CD4-positive, alpha-beta T cell treated with Interleukin-17A for 1 hour (primary cell): ENCODE measurements around the gene FABP6.
"Not testable (repeated sequence)": the region's sequence is repeated elsewhere in the genome, so short reads cannot be mapped to it uniquely, and the experiment has no call there.

Experiments
- DNase-seq: peaks from one replicate; pipeline ENCODE4 v3.0.0-alpha.2; 2020

FABP6 gene

DNA sequence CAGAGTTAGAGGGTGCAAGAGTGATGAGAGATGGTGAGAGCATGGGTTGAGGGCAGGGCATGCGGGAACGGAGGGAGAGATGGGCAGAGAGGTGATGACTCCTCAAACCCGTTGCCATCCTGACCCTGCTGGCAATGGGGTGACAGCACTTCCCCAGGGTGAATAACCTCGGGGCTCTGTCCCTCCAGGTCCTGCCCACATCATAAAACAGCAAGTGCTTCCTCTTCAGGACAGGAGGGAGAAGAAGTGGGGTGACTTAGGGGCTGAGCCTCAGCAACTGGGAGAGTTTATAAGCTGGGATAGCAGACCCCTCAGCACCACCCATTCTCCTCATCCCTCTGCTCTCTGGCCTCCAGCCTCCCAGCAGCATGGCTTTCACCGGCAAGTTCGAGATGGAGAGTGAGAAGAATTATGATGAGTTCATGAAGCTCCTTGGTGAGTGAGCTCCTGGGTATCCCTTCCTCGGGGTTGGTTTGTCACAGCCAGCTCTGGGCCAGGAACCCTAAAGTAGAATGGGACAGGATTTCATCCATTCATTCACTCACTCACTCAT, at the start of gene FABP6:
TSS of gene FABP6 (plus strand) at position 317 of the 553 bp plus-strand sequence. CDS start at position 369, 52 bp downstream.
- DNase-seq: no peak

DNA sequence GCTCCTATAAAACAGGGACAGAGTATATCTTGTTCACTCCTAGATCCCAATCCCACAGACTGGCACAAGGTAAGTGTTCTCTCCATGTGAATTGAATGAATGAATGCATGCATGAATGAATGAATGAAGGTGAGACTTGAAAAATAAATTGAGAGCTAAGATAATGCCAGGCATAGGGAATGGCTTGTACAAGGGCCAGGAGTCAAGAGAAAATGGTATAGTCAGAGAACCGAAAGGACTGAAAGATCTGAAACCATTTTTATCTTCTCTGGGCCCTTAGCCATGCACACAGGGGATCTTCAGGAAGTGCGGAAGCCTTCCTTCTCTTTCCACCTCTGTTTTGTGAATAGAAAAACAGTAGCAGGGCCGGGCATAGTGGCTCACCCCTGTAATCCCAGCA, 48.4 kb upstream of the FABP6 start:
- DNase-seq: no peak

GRCh38 chr5:160181965-160182622, 47.2 kb upstream of the FABP6 start:
- no peak for DNase-seq

GRCh38 chr5:160183075-160183474, 46.2 kb upstream of the FABP6 start:
- DNase-seq: no peak

- no peak for DNase-seq
Observed at GRCh38 chr5:160185626-160186360, 43.5 kb upstream of the FABP6 start.

GRCh38 chr5:160186480-160186879, 42.8 kb upstream of the FABP6 start:
- no peak for DNase-seq

GRCh38 chr5:160187091-160187490, 42.2 kb upstream of the FABP6 start:
- DNase-seq: no peak

- no peak for DNase-seq
Observed at GRCh38 chr5:160188141-160189015, 40.9 kb upstream of the FABP6 start.

DNA sequence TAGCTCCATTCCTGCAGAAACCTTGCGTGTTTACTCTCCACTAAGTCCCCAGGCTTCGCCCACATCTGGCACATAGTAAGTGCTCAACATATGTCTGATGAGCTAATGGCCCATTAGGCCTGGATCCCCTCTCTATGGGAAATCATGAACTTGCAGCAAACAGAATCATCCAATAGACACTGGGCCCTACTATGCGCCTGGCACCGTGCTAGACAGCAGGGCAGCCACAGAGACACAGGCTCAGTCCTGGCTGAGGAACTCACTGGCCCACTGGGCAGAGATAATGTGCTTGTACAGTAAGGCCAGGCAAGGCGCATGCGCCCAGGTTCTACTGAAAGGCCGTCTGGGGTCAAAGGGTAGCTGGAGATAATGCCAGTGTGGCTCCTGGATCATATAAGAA, 36.9 kb upstream of the FABP6 start:
- DNase-seq: no peak

DNA sequence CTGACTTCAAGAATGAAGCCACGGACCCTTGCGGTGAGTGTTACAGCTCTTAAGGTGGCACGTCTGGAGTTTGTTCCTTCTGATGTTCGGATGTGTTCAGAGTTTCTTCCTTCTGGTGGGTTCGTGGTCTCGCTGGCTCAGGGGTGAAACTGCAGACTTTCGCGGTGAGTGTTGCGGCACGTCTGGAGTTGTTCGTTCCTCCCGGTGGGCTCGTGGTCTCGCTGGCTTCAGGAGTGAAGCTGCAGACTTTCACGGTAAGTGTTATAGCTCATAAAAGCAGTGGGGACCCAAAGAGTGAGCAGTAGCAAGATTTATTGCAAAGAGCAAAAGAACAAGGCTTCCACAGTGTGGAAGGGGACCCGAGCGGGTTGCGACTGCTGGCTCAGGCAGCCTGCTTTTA, 36.2 kb upstream of the FABP6 start:
- DNase-seq: not testable (repeated sequence)

GRCh38 chr5:160193790-160194189, 35.5 kb upstream of the FABP6 start:
- not testable (repeated sequence) for DNase-seq

DNA sequence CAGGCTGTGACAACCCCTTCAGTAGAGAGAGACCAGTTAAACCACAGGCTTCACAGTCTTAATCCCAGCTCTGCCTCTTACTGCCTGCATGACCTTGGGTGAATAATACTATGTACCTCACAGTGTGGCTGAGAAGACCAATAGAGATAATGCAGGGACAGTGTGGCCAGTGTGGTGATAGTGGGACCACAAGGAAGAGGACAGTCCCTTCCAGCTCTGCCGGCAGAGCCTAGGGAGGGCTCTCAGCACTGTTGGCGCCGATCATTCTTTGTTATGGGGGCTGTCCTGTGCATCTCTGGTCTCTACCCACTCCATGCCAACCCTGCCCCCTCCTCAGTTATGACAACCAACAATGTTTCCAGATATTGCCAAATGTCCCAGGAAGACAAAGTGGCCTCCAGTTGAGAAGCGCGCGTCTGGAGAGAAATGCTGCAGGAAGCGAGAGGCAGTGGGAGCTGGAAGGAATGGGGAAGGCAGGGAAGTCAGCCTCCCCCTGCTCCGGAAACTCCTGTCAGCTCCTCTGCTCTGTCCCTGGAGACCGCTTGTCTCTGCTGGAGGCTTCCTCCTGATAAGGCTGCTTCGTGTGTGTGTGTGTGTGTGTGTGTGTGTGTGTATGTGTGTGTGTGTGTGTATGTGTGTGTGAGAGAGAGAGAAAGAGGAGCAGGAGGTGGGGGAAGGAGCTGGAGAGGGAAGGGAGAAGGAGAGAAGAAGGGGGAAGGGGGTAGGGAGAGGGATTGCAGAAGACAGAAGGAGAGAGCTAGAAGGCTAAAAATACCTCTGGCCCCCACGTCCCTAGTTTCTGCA, 31.8 kb upstream of the FABP6 start:
- DNase-seq: no peak

DNA sequence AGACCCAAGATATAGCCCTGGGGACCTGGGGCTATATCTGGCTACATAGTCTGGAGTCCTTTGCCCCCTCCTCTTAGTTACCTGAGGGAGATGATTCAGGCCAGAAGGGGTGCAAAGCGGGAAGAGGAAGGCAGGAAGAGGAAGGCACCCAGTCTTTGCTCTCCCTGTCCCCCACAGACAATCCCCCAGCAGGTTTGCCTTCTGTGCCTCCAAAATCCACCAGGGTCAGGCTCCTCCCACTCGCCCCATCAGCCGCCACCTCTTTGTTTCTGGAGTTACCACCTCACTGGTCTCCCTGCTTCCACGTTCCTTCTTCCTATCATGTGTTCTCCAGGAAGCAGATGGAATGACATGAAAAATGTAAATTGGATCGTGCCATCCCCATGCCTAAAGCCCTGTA, 31.2 kb upstream of the FABP6 start:
- no peak for DNase-seq

DNA sequence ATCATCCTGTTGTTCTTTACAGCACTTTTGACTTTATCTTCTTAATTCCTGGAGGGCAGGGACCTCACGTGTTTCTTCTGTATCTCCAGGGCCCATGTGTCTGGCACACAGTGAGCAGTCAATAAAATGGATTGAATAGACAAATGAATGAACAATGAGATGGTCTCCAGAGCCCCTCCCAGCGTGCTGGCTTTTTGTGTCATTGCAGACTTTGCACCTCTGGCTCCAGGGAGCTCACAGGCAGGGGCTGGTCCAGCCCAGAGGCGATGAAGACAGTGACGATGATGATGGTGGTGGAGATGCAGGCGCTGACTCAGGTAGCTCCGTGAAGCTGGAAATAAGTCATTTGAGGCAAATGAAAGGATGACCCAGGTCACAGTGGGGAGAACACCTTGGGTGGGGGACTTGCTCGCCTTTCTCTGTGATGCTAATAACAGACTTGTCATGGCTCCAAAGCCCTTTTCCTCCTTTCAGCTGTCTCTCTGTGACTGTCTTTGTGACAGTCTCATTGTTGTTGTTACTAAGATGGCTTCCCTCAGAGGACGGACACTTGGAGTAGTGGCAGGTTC, 30.4 kb upstream of the FABP6 start:
- no peak for DNase-seq

DNA sequence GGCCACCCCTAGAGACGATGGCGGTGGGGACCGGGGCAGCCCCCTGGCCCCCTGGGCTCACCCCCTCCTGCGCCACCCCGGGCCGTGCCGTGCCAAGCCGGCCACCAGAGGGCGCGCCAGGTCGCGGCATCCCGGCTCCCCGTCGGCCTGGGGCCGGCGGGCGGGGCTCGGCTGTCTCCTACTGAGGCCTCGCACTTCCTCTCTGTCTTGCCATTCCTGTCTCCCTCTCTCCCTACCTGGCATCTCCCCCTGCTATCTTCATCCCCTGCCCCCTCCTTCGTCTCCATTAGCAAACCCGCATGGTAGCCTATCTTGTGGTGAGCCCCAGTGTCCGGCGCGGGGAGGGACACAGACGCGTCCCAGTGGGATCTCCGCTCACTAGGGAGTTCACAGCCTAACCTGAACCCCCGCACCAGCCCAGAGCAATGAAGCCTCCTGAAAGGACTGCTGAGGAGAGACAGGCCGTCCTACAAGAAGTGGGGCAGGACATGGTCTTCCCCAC, 29.8 kb upstream of the FABP6 start:
- peak; percentile 59 for DNase-seq

DNA sequence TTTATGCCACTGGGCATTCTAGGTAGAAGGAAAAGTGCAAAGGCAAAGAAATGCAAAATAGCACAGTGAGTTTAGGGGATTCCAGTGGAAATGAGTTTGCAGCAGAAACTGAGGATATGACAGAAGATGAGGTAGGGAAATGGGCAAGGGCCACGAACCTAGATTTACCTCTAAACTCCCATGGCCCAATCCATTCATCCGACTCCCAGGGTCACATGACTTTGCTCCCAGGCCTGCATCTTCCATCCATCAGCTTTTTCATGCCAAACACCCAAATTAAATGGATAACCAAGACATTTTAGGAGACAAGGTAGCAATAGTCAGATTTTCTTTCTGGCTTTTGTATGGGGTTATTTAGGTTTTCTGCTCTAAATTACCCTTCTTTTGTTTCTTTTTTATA, 22.2 kb upstream of the FABP6 start:
- no peak for DNase-seq

GRCh38 chr5:160209917-160210316, 19.4 kb upstream of the FABP6 start:
- no peak for DNase-seq

GRCh38 chr5:160210606-160211005, 18.7 kb upstream of the FABP6 start:
- DNase-seq: no peak

- no peak for DNase-seq
Observed at GRCh38 chr5:160211352-160211751, 18.0 kb upstream of the FABP6 start.

GRCh38 chr5:160213537-160213936, 15.8 kb upstream of the FABP6 start:
- no peak for DNase-seq

DNA sequence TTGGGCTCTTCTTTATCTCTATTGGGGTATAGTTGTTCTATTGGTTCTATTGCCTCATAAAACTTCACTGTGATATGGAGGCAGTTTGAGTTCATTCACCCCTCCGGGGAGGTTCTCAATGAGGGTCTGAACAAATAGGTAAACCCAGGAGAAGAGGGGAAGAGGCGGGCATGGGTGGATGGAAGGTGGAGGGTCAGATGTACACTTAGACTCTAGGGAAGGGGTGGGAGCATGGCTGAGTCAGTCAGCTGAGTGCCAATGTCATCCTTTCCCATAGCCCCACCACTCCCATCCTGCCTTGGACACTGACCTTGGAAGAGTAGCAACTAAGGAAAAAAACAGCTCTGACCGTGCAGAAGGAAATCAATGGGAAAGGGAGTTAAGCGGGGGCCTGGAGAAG, 9.9 kb upstream of the FABP6 start:
- DNase-seq: no peak

DNA sequence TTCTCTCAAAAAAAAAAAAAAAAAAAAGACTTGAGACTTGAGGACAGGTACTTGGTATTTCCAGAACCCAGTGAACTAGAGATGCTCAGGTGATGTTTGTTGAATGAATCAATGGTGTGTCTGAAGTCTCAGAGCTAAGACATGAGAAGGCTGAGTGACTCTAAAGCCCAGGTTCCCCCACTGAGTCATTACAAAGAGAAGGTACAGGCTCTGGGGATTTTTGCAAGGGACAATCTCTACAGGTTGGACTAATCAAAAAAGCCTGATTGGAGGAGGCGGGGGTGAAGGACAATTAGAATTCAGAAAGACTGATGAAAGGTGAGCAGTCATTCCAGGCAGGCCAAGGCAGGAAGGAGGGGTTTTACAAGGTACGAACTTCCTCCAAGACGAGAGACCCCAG, 8.2 kb upstream of the FABP6 start:
- no peak for DNase-seq
